HG03521 (cell line): ENCODE results near the gene KITLG.
"Not testable (repeated sequence)": the region's sequence is repeated elsewhere in the genome, so short reads cannot be mapped to it uniquely, and the experiment has no call there.

ENCODE experiments used
- ATAC-seq: cut with Tn5 transposase; IDR thresholded peaks from one replicate; pipeline ENCODE4 v1.9.1; 2021; ENCODE audit warnings: mild to moderate bottlenecking, moderate library complexity; ENCODE audit not compliant: unreplicated experiment

KITLG gene

GRCh38 chr12:88544991-88545980, 35.0 kb downstream of the KITLG start:
- ATAC-seq: no peak

- ATAC-seq: no peak
These were observed 40.4 kb downstream of the KITLG start for GRCh38 chr12:88539893-88540292.

GRCh38 chr12:88538697-88539096, 41.6 kb downstream of the KITLG start:
- no peak for ATAC-seq

GRCh38 chr12:88538250-88538649, 42.0 kb downstream of the KITLG start:
- ATAC-seq: no peak

GRCh38 chr12:88530868-88531267, 49.4 kb downstream of the KITLG start:
- no peak for ATAC-seq

- ATAC-seq: no peak
These were observed 50.5 kb downstream of the KITLG start for GRCh38 chr12:88529531-88530488.

GRCh38 chr12:88522961-88523360, 57.3 kb downstream of the KITLG start:
- no peak for ATAC-seq

GRCh38 chr12:88520436-88520820, 59.8 kb downstream of the KITLG start:
- no peak for ATAC-seq

- no peak for ATAC-seq
These were observed 60.4 kb downstream of the KITLG start for GRCh38 chr12:88519802-88520435.

GRCh38 chr12:88518863-88519403, 61.3 kb downstream of the KITLG start:
- no peak for ATAC-seq

- no peak for ATAC-seq
These were observed 63.5 kb downstream of the KITLG start for GRCh38 chr12:88516811-88517210.

- no peak for ATAC-seq
These were observed 69.4 kb downstream of the KITLG start for GRCh38 chr12:88510843-88511242.

GRCh38 chr12:88509851-88510250, 70.4 kb downstream of the KITLG start:
- no peak for ATAC-seq

GRCh38 chr12:88509347-88509746, 70.9 kb downstream of the KITLG start:
- no peak for ATAC-seq

GRCh38 chr12:88507851-88508250, 72.4 kb downstream of the KITLG start:
- not testable (repeated sequence) for ATAC-seq

- ATAC-seq: no peak
These were observed 73.0 kb downstream of the KITLG start for GRCh38 chr12:88507270-88507669.

GRCh38 chr12:88505696-88506095, 74.6 kb downstream of the KITLG start:
- no peak for ATAC-seq

GRCh38 chr12:88503281-88503703, 77.0 kb downstream of the KITLG start:
- ATAC-seq: no peak

- ATAC-seq: no peak
These were observed 78.0 kb downstream of the KITLG start for GRCh38 chr12:88501972-88502938.
